ENCODE measurements around the gene ZNF335. TPM values are rescaled to one million over a fixed set of nuclear protein-coding genes. Genes with fewer than 3 reads are reported as not detected.

The ZNF335 gene
- polyA plus RNA-seq, 1 donor, result 13.4 TPM

DNA sequence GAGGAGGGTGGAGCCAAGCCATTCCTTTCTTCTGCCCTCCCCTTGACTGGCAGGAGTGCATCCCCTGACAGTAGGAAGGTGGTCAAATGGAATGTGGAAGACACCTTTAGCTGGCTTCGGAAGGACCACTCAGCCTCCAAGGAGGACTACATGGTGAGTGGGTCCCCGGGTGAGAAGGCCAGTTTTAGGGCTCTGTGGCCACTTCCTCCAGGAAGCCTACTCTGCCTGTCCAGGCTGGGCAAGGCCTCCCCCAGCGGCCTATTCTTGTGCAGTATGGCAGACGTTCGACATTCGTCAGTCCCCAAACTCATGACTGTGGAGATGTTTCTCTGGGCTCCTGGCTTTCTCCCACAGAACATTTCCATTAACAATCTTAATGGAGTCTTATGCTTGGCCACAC lies 28.4 kb downstream of the ZNF335 start:
- Histone ChIP-seq H3K36me3 (ENCODE audit: control insufficient read depth, insufficient read depth, low read length) (peaks cover 92% of the 10 kb centered on the region), H3K9me3 (ENCODE audit: control insufficient read depth, low read depth, low read length) (no peaks in the 10 kb centered on the region), H3K27ac (ENCODE audit: low read length) (no peak overlapping the region), H3K4me3 (ENCODE audit: low read length) (no peak overlapping the region), H3K4me1 (ENCODE audit: control insufficient read depth, insufficient read depth, low read length) (peaks cover 5% of the 10 kb centered on the region), H3K27me3 (ENCODE audit: control insufficient read depth, insufficient read depth, low read length) (no peaks in the 10 kb centered on the region)
- DNase-seq, result no peak
- WGBS (ENCODE audit: insufficient coverage, low lambda C conversion rate), result no CpG with 5 or more reads among the region's 6 CpGs

DNA sequence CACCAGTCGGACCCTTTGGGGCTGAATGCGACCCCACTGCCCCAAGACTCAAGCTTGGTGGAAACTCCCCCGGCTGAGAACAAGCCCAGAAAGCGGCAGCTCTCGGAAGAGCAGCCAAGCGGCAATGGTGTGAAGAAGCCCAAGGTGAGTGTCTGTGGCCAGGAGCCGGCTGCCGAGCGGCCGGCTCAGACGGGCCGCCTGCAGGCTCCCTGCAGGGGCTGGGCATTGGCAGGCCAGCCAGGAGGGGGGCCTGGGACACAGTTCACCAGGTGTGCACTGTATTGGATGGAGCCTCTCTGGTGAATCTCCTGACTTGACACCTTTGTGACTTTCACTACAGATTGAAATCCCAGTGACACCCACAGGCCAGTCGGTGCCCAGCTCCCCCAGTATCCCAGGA lies 31.5 kb downstream of the ZNF335 start:
- H3K4me1 ChIP-seq (ENCODE audit: control insufficient read depth, insufficient read depth, low read length), result no peaks in the 10 kb centered on the region
- H3K27ac ChIP-seq (ENCODE audit: low read length), result no peak overlapping the region
- H3K9me3 ChIP-seq (ENCODE audit: control insufficient read depth, low read depth, low read length), result no peaks in the 10 kb centered on the region
- no peak overlapping the region for H3K4me3 ChIP-seq (ENCODE audit: low read length)
- H3K27me3 ChIP-seq (ENCODE audit: control insufficient read depth, insufficient read depth, low read length), result no peaks in the 10 kb centered on the region
- H3K36me3 ChIP-seq (ENCODE audit: control insufficient read depth, insufficient read depth, low read length), result peaks cover 76% of the 10 kb centered on the region
- DNase-seq, result no peak
- WGBS (ENCODE audit: insufficient coverage, low lambda C conversion rate), result no CpG with 5 or more reads among the region's 13 CpGs

DNA sequence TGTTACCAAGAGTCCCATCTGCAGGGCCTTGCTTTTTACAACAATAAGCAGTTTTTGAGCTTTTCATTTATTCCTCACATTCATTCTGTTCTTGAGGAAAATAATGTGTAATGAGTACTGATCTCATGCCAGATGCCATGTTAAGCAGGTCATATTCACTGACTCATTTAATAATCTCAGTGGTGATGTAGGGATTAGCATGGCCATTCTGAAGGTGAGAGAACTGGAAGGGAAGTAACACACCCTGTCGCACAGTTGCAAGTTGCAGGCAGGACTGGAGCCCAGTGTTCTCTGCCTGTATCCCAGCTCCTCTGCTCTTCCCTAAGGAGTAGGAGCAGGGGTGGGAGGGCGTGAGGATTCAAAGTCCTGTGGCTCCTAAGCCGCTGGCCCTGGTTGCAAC lies 31.9 kb downstream of the ZNF335 start:
- no peak overlapping the region for H3K4me3 ChIP-seq (ENCODE audit: low read length)
- no peaks in the 10 kb centered on the region for H3K9me3 ChIP-seq (ENCODE audit: control insufficient read depth, low read depth, low read length)
- H3K27me3 ChIP-seq (ENCODE audit: control insufficient read depth, insufficient read depth, low read length), result no peaks in the 10 kb centered on the region
- no peak for DNase-seq
- WGBS (ENCODE audit: insufficient coverage, low lambda C conversion rate), result no CpG with 5 or more reads among the region's 3 CpGs
- peaks cover 72% of the 10 kb centered on the region for H3K36me3 ChIP-seq (ENCODE audit: control insufficient read depth, insufficient read depth, low read length)
- no peaks in the 10 kb centered on the region for H3K4me1 ChIP-seq (ENCODE audit: control insufficient read depth, insufficient read depth, low read length)
- H3K27ac ChIP-seq (ENCODE audit: low read length), result no peak overlapping the region

DNA sequence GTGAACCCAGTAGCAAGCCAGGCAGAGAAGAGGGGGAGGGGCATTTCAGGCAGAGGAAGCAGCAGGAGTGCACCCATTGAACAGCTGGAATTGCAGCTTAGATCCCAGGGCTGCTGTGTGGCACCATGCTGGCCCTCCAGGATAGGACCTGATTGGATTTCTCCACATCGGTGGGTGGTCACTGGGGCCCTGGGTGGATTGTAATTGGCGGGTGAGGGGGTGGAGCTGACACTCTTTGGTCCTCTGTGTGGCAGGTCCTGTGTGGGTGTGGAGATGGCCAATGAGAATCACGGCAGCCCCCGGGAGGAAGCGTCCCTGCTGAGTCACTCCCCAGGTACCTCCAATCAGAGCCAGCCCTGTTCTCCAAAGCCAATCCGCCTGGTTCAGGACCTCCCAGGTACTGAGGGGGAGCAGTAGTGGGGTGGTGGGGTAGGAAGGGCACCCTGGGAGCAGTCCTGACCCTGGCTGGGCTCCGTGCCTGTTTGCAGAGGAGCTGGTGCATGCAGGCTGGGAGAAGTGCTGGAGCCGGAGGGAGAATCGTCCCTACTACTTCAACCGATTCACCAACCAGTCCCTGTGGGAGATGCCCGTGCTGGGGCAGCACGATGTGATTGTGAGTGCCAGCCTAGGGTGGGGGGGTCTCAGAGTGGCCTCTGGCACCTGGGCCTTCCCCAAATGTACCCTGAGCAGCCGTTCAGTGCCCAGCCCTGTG lies 33.1 kb downstream of the ZNF335 start:
- Histone ChIP-seq H3K4me3 (ENCODE audit: low read length) (no peak overlapping the region), H3K27ac (ENCODE audit: low read length) (no peak overlapping the region), H3K4me1 (ENCODE audit: control insufficient read depth, insufficient read depth, low read length) (no peaks in the 10 kb centered on the region), H3K36me3 (ENCODE audit: control insufficient read depth, insufficient read depth, low read length) (peaks cover 61% of the 10 kb centered on the region), H3K27me3 (ENCODE audit: control insufficient read depth, insufficient read depth, low read length) (no peaks in the 10 kb centered on the region), H3K9me3 (ENCODE audit: control insufficient read depth, low read depth, low read length) (no peaks in the 10 kb centered on the region)
- no peak for DNase-seq
- no CpG with 5 or more reads among the region's 13 CpGs for WGBS (ENCODE audit: insufficient coverage, low lambda C conversion rate)

DNA sequence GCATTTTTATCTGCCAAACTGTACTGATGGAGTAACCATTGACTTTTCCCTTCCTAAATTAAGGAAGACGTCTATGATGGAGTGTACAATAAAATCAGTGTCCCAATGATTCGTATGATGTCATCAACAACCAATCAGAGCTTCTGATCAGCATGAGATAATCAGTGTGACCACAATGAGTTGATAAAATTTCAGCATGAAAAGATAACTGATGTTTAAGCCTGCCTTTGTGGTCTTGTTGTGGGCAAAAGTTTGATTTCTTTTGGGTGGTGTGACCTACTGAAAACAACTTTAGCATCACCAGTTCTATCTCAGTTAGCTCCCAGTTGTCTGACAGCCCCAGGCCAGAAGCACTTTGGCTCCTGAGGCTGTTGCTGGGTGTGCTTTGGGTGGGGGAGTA lies 34.2 kb downstream of the ZNF335 start:
- peaks cover 7% of the 10 kb centered on the region for H3K4me1 ChIP-seq (ENCODE audit: control insufficient read depth, insufficient read depth, low read length)
- DNase-seq, result no peak
- H3K27ac ChIP-seq (ENCODE audit: low read length), result no peak overlapping the region
- no peaks in the 10 kb centered on the region for H3K27me3 ChIP-seq (ENCODE audit: control insufficient read depth, insufficient read depth, low read length)
- no peak overlapping the region for H3K4me3 ChIP-seq (ENCODE audit: low read length)
- no CpG with 5 or more reads among the region's 2 CpGs for WGBS (ENCODE audit: insufficient coverage, low lambda C conversion rate)
- H3K36me3 ChIP-seq (ENCODE audit: control insufficient read depth, insufficient read depth, low read length), result peaks cover 50% of the 10 kb centered on the region
- no peaks in the 10 kb centered on the region for H3K9me3 ChIP-seq (ENCODE audit: control insufficient read depth, low read depth, low read length)

DNA sequence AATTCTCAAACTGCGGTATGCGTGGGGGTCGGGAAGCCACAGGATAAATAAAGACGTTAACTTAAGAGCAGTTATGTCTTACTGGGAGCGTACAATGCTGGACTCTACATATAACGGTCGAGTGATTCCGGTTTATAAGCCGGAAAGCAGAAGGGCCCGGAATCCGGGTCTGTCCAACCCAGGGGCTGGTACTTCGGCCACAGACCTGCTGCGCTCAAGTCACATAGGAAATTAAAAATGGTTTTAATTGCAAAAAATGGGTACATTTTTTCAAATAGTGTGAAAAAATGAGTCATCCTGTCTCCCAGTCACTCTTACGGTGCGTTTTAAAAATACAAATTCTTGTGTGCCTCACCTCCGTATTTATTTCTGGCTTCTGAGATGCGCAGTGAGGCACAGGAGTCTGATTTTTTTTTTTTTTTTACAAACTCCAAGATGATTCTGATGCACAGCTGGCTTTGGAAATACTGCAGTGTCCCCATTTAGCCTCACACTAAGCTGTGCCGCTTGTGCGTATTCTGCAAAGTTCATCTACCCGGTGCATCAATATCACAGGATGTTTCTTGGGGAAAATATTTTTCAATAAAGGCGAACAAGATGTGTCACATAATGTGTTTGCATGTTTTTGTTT lies 36.5 kb downstream of the ZNF335 start:
- Histone ChIP-seq H3K27ac (ENCODE audit: low read length) (peak overlapping the region; percentile 84), H3K9me3 (ENCODE audit: control insufficient read depth, low read depth, low read length) (no peaks in the 10 kb centered on the region), H3K27me3 (ENCODE audit: control insufficient read depth, insufficient read depth, low read length) (no peaks in the 10 kb centered on the region), H3K36me3 (ENCODE audit: control insufficient read depth, insufficient read depth, low read length) (peaks cover 34% of the 10 kb centered on the region), H3K4me1 (ENCODE audit: control insufficient read depth, insufficient read depth, low read length) (peaks cover 11% of the 10 kb centered on the region), H3K4me3 (ENCODE audit: low read length) (peak overlapping the region; percentile 87)
- no peak for DNase-seq
- 0% methylated on average over 2 of the region's 21 CpGs for WGBS (ENCODE audit: insufficient coverage, low lambda C conversion rate)

DNA sequence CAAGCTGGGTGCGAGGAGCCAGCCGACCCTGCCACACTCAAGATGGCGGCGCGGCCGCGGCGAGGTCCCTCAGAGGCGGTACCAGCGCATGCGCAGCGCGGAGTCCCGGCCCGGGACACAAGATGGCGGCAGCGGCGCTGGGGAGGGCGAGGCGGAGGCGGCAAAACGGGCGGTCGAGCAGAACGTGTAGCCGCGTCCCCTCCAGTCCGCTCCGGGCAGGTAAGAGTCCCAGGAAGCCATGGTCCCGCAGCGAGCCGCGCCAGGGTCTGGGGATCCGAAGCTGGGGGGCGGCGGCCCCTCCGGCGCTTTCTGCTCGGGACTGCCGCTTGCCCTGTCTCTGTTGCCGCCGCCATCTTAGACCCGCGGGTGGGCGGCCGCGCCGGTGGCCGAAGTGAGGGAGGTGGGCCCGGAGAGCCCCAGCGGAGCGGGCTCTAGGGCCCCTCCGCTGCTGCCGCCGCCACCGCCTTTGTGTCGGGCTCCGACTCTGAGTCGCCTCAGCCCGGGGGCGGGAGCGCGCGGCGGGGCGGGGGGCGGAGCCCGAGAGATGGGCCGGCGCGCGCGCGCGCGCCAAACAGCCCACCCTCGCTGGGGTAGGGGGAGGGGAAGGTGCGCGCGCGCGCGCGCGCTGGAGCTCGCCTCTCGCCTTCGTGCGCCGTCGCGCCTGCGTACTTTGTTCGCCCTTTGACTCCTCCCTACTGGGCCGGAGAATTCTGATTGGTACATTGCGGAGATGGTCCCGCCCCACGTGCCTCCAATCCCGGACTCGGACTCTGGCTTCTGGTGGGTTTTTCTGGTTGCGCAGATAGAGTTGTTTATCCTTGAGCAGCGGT lies 37.2 kb downstream of the ZNF335 start, which contains the start of gene PCIF1:
Gene PCIF1 (plus strand): TSS at position 98 of the 830 bp plus-strand sequence. CDS start 4,317 bp downstream, outside the sequence.
- DNase-seq, result peak; percentile 98
- H3K27me3 ChIP-seq (ENCODE audit: control insufficient read depth, insufficient read depth, low read length), result no peaks in the 10 kb centered on the region
- no CpG with 5 or more reads among the region's 102 CpGs for WGBS (ENCODE audit: insufficient coverage, low lambda C conversion rate)
- H3K4me3 ChIP-seq (ENCODE audit: low read length), result peak within 1 kb of the TSS; percentile 100
- H3K9me3 ChIP-seq (ENCODE audit: control insufficient read depth, low read depth, low read length), result no peaks in the 10 kb centered on the region
- H3K27ac ChIP-seq (ENCODE audit: low read length), result peak within 1 kb of the TSS; percentile 100
- H3K36me3 ChIP-seq (ENCODE audit: control insufficient read depth, insufficient read depth, low read length), result peaks cover 26% of the 10 kb centered on the region
- H3K4me1 ChIP-seq (ENCODE audit: control insufficient read depth, insufficient read depth, low read length), result peaks cover 11% of the 10 kb centered on the region

DNA sequence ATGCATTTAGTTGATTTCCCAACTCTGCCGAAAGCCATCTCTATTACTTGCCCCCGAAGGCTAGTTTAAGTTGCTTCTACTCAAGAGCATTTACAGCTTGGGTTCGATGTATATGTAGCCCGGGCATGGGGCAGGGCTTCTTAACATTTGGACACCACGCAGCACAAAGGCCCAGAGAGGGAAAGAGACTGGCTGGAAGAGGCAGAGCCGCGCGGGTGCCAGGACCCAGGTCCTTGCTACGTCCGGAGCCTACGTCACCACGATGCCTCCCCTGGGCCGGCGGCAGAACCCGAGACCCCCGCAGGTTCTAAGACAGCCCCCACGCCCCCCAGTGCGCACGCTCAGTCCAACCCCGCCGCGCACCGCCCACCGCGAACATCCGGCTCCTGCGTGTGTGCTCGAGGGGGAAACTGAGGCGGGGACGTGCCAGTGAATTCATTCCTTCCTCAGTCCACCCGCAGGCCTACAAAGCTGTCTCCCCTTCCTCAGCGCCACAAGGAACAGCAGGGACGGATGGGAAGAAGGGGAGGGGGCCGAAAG lies 37.9 kb downstream of the ZNF335 start:
- DNase-seq, result peak in 1 of 2 donors; percentile 54
- WGBS (ENCODE audit: insufficient coverage, low lambda C conversion rate), result no CpG with 5 or more reads among the region's 34 CpGs

DNA sequence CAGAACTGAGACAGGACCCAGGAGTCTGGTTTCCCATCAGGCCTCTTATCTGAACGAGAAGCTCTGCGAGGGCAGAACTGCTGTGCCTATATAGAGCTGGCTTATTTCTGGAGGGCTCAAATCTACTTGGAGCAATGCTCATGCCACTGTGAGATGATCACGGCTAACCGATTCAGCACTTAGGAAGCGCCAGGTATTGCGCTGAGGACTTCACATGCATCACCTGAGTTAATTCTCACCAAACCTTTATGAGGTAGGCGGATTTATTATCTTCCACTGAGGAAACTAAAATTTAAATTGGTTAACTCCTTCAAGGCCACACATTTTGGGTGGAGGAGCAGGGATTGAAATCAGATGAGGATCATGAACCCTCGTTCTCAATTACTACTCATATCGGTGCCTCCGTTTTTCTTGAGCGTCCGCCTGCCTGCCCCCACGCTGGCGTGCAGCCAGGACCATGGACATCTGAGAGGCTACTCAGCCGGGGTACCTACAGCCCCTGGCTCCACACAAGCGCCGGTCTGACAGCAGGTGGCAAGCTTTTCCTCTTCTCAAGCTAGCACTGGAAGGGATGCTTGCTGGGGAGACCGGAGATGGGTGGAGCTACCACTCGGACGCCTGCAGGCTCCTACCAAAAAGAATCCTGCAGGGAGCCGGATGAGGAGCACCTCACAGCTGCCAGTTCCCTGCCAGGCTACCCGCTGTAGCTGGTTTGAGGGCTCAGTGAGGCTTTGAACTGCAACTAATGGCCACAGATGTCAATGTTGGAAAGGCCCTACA lies 38.5 kb downstream of the ZNF335 start:
- H3K36me3 ChIP-seq (ENCODE audit: control insufficient read depth, insufficient read depth, low read length), result peaks cover 13% of the 10 kb centered on the region
- no peaks in the 10 kb centered on the region for H3K27me3 ChIP-seq (ENCODE audit: control insufficient read depth, insufficient read depth, low read length)
- H3K4me1 ChIP-seq (ENCODE audit: control insufficient read depth, insufficient read depth, low read length), result peaks cover 11% of the 10 kb centered on the region
- DNase-seq, result peak; percentile 66 to 73
- WGBS (ENCODE audit: insufficient coverage, low lambda C conversion rate), result no CpG with 5 or more reads among the region's 22 CpGs
- H3K27ac ChIP-seq (ENCODE audit: low read length), result peak overlapping the region; percentile 100
- peak overlapping the region; percentile 100 for H3K4me3 ChIP-seq (ENCODE audit: low read length)
- H3K9me3 ChIP-seq (ENCODE audit: control insufficient read depth, low read depth, low read length), result no peaks in the 10 kb centered on the region

More for the DNA sequence above, 37.9 kb downstream of the ZNF335 start:
- Histone ChIP-seq H3K36me3 (ENCODE audit: control insufficient read depth, insufficient read depth, low read length) (peaks cover 19% of the 10 kb centered on the region), H3K4me3 (ENCODE audit: low read length) (peak overlapping the region; percentile 100), H3K4me1 (ENCODE audit: control insufficient read depth, insufficient read depth, low read length) (peaks cover 11% of the 10 kb centered on the region), H3K9me3 (ENCODE audit: control insufficient read depth, low read depth, low read length) (no peaks in the 10 kb centered on the region), H3K27me3 (ENCODE audit: control insufficient read depth, insufficient read depth, low read length) (no peaks in the 10 kb centered on the region), H3K27ac (ENCODE audit: low read length) (peak overlapping the region; percentile 100)

Data from large intestine (tissue), 3 donors.